SK-N-DZ (cell line): ENCODE results near the gene NLGN1.

Source experiments
- DNase-seq: peaks from one replicate; pipeline ENCODE4 v3.0.0-alpha.2; 2015; ENCODE audit warnings: low spot score

NLGN1 gene

DNA sequence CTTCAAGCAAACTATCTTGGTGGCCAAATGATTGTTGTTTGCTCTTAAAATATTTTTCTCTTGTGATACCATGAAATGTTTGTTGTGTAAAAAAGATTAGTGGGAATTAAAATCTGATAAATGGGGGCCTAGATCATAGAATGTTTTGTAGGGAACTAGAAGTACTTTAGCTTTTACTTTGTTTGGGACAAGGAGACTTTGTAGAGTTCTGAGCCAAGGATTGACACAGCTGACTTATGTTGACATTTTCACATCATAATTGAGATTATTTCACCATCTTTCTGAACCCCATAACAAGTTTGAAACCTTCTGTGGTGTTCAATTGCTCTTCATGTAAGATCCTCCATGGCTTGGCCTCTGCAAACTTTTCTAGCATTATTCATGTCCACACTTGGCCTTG lies 235.4 kb downstream of the NLGN1 start:
- DNase-seq, result no peak

DNA sequence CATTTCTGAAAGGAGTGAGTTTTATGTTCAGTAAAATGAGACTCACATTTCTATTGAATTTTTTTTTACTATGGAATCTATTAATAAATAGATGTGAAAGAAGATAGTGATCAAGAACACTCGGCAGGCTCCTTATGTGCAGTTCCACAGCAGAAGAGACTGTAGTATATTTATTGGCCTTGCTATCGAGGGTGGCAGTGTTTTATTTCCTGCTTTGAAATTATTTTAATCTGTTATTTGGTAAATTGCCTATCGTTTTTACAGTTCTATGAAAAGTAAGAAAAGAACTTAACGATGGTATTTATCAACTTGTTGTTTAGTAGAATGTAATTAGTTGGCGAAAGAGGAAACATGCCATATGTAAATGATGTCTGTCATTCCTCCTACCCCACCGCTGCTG lies 238.3 kb downstream of the NLGN1 start:
- no peak for DNase-seq

DNA sequence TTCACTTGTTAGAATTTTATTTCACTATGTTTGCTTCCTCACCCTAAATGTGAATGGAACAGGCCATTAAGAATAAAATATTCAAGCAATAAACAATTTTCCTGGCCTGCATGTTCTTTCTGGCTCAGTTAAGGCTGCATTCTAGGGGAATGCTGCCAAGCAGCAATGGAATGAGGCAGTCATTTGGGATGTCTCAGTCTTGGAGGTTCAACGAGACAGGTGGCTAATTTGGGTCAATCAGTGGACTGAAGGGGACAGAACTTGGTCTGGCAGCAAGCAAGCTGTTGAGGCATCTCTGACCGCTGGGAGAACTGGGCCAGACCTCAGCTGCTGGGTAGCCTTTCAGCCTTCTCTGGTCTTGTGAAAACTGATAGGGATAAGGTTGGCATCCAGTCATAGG lies 241.6 kb downstream of the NLGN1 start:
- DNase-seq, result no peak

DNA sequence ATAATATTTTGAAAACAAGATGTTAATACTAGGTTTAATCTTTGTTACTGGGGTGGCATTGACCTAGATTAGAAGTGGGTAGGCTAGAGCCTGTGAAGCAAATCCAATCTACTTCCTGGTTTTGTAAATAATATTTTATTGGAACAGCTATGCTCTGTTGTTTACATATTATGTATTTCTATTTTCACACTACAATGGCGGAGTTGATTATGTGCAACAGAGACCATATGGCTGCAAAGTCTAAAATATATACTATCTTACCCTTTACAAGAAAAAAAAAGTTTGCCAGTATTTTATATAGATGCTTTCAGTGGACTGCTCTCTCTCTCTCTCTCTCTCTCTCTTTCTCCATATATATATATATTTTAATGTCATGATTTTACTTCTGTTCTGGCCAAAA lies 244.2 kb downstream of the NLGN1 start:
- no peak for DNase-seq

DNA sequence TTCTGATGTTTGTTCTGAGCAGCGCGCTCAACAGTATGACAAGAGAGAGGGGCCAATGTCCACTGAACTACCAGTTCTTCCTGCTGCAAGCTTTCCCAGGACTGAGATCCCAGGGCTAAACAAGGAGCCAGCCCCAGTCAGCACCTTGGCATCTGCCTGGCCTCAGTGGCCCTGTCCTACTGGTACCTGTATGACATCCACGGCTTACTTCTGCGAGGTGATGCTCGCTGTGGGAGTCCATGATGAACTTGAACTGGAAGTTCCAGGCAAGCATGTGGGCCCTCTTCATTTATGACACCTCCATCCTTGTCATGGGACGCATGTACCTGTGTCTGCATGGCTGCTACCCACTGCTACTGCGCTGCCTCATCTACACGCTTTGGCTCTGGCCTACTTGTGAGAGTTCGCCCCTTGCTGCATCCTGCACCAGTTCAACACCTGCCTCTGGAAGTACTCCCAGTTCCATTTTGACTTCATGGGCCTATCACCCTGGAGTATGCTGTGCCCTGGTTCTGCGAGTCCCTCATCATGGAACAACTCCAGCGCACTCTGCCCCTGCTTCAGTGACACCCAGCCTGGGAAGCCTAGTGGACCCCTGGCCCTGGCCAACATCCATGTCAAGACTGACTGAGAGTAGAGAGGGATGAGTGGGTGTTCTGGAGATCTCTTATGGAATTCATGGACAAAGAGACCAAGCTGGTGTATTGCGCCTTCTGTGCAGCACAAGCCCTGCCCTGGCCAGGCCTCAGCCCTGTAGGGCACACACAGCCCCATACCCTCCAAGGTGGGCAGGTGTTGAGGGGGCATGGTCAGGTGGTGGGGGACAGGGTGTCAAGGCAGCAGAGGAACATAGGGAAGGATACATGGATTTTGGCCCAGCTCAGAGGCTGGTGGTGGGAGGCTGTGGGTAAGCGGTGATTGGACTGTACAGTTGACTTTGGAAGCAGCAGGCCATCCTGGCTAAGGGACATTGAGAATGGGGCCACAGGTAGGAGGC lies 246.8 kb downstream of the NLGN1 start:
- DNase-seq, result no peak

DNA sequence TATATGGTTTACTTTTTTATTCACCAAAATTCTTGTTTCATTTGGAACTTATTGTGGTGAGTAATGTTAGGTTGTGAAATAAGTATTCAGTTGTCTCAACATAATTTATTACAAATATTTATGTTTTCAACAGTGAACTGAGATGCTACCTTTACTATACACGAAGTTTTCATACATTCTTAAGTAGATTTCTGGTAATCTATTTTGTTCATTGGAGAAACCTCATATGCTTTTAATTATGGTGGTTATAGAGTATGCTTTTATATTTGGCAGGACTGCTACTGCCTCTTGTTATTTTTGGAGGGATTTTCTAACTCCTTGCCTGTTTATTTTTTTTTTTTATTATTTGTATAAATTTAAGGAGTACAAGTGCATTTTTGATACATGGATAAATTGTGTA lies 253.1 kb downstream of the NLGN1 start:
- no peak for DNase-seq

DNA sequence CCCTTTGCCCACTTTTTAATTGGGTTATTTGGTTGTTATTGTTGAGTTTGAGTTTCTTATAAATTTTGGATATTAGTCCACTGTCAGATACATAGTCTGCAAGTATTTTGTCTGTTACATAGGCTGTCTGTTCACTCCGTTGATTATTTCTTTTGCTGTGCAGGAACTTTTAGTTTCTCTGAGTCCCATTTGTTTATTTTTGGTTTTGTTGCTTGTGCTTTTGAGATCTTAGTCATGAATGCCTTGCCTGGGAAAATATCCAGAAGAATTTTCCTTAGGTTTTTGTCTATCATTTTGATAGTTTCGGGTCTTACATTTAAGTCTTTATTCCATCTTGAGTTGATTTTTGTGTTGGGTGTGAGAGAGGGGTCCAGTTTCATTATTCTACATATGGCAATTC lies 254.5 kb downstream of the NLGN1 start:
- no peak for DNase-seq

DNA sequence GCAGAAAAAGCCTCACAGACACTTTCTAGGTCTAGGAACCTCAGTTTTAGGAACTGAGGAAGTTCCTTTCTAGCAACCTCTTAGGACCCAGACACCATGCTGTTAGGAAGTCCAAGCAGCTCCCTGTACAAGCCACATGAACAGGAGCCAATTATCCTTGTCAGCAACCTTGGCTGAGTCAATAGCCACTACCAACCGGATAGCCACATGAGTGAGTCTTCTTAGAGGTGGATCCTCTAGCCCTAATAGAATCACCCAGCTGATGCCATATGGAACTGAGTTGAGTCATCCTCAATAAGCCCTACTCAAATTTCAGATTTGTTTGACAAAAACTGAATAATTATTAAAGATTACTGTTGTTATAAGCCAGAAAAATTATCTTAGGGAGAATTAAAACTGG lies 256.2 kb downstream of the NLGN1 start:
- no peak for DNase-seq

DNA sequence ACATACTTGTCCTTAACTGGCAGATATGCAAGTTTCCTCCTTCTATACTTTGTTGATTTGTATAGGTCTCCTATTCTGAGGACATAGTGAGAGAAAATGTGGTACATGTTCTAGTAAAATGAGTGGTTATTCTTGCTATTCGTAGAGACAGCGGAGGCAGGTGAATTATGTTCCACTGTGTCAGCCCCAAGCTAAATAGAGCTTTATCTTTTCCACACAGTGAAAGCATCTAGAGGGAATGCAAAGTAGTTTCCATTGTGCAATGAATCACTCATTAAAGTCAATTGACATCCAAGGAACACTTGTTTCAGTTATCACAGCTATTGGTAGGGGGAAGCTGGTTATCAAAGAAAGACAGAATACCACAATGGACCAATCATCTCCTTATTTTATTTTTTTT lies 262.4 kb downstream of the NLGN1 start:
- DNase-seq, result no peak

DNA sequence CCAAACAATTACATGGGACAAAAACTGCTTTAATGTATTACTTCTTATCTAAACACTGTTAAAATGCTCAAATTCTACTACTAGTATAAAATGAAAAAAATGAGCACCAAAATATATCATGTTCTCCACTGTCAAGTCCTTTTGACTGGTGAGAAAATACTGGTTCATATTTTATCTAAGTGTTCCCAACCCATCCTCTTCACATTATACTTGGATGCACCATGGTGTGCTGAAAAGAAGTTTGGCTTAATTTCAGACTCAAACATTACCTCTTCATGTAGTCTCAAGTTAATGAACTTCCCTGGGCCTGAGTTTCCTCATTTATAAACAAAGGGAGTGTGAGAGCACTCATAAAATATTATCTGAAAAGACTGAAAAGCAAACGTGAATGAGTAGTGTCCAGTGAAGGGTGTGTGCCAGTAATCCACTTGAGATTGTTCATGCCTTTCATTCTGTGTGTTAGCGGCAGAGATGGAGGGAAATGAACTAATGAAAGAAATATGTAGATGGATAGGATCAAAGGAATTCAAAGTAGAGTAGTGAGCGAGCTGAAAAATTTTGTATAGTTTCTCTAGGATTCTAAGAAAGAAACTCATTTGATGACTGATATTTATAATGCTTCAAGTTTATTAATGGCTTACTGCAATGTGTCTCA lies 263.2 kb downstream of the NLGN1 start:
- no peak for DNase-seq

DNA sequence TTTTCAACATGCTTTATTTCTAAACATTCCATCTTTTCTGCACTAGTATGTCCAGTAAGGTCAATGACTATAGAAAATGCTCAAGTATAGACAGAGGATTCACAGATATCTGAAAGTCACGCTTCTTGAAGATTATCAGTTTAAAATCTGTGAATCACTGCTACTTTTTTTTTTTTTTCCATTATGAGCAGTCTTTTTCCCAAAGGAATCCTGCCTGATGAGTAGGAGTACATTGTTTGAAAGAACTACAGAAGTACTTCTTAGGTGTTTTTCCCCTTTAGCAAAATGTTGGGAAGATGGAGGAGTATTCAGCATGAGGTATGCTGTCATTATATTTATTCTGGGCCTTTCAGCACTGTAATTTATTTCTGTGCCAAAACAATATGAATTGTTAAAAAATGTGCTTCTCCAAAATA lies 266.2 kb downstream of the NLGN1 start:
- DNase-seq, result no peak

DNA sequence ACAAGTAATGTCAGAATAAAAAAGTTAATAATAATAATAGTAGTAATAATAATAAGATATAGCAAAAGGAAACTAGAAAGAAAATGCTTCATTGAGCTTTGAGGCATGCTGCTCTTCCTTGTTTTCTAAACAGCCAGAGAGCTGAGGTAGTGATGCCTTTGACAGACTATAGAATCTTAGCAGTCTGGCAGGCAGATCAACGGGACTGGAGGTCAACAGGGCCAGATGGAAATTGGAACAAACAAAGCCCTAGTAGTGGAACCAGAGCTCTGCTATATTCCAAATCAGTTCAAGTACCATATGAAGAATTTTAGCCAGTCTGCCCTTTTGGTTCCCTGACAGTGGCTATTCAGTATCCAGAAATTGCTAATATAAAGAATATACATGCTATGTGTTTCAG lies 278.6 kb downstream of the NLGN1 start:
- DNase-seq, result no peak

DNA sequence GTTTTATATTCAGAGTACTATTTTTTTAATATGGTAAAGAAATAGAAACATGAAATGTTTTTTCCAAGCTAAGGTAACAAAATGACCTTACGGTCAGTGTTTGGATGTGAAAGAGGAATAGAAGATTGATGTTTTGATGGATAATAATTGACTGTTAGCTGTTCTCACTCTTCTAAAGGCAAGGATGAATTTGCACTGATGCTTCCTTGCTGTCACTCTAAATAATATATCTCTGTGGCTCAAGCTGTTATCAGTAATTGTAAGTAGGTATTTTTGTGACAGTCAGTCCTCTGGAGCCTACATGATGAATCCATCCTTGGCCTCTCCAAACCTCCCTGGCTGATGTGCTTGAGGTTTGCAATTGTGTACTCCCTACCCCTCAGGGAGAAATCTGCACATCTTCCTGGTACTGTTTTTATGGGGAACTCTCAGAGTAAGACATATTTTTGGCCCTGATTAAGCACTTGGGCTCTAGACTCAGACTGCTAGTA lies 283.7 kb downstream of the NLGN1 start:
- no peak for DNase-seq

DNA sequence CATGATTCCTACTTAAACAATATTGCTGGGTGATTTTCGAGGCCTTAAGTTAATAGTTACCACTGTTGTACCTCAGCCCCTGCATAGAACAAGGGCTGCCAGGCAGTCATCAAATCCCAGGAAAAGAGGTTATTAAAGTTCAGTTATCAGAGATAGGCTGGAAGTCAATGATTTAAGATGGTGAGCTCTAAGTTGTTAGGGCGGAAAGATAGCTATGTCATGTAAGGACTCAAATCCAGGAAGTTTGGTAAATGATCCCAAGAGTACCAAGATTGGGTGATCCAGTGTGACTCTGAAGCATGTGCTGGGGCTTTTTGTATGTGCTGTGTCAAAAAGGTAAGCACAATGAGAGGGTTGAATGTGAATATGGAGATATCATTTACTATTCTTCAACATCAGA lies 287.9 kb downstream of the NLGN1 start:
- DNase-seq, result no peak

DNA sequence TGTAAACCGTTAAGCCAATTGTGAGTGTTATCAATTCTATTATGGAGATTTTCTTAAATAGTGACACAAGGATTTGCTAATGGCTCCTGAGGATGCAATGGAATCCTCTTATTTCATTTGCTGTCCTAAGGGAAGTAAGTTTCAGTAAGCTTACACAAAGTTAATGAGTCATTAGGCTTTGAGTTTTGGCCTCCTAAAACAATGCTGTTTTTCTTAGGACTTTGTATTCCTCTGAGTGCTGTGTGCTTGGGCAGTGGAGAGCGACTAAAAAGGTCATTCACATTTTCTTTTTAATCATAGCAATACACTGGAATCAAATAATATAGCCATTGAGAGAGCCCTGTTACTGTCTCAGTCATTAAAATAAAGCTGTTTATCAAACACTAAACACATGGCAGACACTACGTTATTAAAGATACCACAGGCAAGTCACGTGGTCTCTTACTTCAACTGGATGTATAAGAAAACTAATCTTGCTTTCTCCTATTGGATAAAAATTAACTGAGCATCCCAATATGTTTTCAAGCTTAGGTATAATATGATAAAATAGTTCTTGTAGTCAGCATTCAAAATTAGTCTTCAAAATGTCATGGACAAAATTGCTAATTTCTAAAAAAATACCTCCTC lies 290.8 kb downstream of the NLGN1 start:
- no peak for DNase-seq

DNA sequence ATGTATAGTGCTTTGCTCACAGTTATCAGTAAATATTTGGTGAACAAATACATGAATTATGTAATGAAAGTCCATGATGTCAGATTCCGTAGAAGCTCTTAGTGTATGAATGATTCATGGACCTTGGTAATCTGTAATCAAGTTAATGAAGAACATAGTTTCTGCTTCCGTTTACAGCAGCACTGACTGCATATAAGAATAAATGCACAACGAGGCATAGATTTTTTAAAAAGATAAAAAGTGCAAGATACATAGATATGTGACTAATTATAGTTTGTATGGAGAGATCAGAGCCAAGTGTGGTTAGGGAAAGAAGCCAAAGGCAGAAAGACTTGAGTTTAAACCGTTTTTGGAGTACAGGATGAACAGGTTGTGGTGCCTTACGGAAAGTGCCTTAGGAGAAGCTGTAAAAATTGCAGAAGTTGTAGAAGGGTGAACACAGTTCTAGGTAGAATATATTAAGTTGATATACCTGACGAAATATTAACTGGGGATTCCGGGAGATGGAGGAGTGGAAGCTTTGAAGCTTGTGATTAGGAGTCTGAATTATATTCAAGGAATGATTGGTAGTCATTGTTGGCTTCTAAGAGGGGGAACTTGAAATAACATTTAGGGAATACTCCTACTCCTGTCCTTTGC lies 293.1 kb downstream of the NLGN1 start:
- DNase-seq, result no peak

DNA sequence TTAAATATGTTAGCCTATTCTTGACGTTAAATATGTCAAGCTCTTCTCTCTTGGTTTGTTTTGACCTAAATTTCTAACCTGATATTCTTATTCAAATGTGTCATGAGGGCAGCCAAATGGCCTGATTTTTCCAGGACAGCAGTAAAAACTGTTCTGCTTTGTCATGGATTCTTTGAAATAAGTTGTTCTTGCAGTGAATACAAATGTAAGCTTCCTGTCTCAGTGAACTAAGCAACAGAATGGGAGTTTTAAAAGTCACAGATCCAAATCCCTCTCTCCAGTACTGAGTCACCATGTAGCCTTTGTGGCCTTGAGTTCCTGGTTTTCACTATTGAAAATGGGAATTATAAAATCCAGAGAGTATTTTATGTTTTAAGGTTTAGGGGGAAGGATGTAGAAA lies 301.8 kb downstream of the NLGN1 start:
- no peak for DNase-seq

DNA sequence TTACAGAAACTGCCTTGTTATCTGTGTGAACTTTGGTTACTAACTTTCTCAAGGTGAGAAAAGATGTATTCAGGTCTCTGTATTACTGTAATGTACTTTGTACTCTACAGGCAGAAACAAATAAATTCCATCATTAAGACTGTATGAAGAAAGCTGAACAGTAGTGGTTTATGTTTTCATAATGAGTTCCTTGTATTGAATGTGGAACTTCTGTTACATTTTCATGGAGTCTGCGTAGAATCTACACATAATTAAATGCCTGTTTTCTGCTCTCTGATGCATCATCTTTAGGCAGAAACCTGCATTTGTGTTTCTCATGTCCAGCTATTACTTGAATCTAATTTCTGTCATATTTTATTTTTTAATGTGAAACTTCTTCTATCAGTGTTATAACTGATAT lies 302.8 kb downstream of the NLGN1 start:
- no peak for DNase-seq

DNA sequence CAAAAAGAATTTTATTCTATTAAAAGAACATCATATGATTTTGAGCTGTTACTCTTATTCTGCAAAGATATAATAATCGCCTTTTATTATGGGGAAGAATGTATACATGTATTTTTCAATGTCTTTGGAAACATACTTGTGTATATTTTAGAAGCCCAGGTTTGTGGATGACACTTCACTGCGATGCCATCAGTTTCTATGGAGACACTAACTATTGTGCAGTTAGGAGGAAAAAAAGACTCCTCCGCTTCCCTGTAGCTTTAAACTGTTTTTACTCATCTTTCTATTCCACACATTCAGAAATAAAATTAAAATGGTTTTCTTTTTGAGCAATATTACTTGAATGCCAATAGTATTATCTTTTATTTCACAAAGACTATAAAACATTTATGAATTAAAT lies 305.0 kb downstream of the NLGN1 start:
- no peak for DNase-seq

DNA sequence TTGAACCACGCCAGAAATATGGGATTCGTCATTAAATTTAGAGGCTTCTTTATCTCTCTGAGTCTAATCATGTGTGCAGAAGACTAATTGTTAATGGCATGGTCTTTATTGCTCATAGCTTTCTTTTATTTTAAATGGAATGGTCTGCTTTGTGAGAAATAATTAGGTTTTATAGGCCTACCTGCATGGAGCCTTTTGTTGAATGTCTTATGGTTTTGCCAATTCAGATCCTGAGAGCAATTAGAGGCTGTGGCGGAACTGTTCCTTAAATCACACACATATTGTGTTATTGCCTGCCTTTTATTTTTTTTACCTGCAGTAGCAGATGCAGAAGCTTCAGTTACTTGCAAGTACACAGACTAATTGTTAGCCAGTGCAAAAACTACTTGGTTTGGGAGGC lies 306.2 kb downstream of the NLGN1 start:
- peak; percentile 32 for DNase-seq

DNA sequence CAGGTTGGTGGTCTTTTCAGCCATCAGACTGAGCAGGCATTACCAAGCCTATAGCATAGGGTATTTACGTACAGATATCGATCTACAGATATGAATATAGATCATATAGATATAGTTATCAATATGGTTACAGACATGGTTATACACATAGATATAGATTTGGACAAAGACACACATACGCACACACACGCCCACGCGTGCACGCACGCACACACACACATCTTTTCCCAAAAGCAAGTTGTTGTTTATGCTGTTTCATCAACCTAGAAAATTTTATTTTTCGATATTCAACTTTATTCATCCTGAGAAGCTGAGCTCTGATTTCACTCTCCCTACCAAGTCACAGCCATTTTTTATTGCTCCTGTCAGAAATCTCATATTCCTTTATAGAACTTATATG lies 309.1 kb downstream of the NLGN1 start:
- no peak for DNase-seq

DNA sequence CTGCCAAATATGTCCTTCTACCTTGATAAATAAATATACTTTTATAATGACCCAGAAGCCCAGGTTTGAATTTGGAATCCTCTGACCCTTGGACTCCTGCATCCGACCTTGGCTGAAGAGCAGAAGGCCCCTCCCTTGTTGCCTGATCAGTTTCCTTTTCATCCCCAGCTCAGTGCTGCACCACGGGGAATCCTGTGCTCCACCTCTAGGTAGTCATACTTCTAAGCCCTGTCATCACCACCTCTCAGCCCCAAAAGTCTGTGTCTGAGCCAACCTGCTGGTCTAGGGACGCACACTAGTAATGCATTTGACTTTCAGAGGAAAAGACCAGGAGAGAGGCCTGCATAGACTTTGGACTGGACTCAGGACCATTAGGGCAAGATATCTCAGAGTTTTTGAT lies 310.6 kb downstream of the NLGN1 start:
- DNase-seq, result no peak
